Lower lobe of right lung (tissue), 2 donors: ENCODE results near the gene HMOX1. TPM values are rescaled to one million over a fixed set of nuclear protein-coding genes. Genes with fewer than 3 reads are reported as not detected.

Experiments used
- ATAC-seq, 2 donors: fragments of 200-7000 bp; cut with Tn5 transposase; one replicate each; pipeline ENCODE4 v1.9.1; 2020 to 2022; ENCODE audit warnings: mild to moderate bottlenecking in 2 of 2, moderate library complexity in 2 of 2
- DNase-seq: peaks from one replicate; pipeline ENCODE4 v3.0.0-alpha.2; 2020
- H3K27ac ChIP-seq: fragments of 200-600 bp; one replicate; pipeline ENCODE4 v1.8.0; 2022
- H3K27me3 ChIP-seq: fragments of 200-600 bp; one replicate; pipeline ENCODE4 v1.8.0; 2022; ENCODE audit warnings: low read depth
- H3K36me3 ChIP-seq: fragments of 200-600 bp; one replicate; pipeline ENCODE4 v1.8.0; 2022; ENCODE audit warnings: mild to moderate bottlenecking
- H3K4me1 ChIP-seq: fragments of 200-600 bp; one replicate; pipeline ENCODE4 v1.8.0; 2022
- H3K4me3 ChIP-seq: fragments of 200-600 bp; one replicate; pipeline ENCODE4 v1.8.0; 2022; ENCODE audit warnings: mild to moderate bottlenecking
- H3K9me3 ChIP-seq: fragments of 200-600 bp; one replicate; pipeline ENCODE4 v1.8.0; 2022
- intact Hi-C: fragments of 100-400 bp; cut with DNase I; formaldehyde crosslinking; loops from one replicate; pipeline ENCODE4 v1.11.0; 2022
- total RNA-seq: library from RNA; stranded (reverse); fragmentation: NEBNext Ultra II Directional; extraction: Animal tissue kit (Norgen Biotek cat#: 25700); gene quantifications from one replicate; pipeline ENCODE4 v1.2.1, GENCODE V29; 2021
- TF ChIP-seq, protein P1 (sequence below): fragments of 200-600 bp; IDR thresholded peaks from one replicate; pipeline ENCODE4 v1.8.0; 2022; ENCODE audit warnings: antibody characterized with exemption, mild to moderate bottlenecking
- donor health status: DM: no; HTN: yes; CAD: no; lungs with severe emphysema.

Gene HMOX1
- total RNA-seq, 1 donor from 2014 or later = 68.3 TPM

DNA sequence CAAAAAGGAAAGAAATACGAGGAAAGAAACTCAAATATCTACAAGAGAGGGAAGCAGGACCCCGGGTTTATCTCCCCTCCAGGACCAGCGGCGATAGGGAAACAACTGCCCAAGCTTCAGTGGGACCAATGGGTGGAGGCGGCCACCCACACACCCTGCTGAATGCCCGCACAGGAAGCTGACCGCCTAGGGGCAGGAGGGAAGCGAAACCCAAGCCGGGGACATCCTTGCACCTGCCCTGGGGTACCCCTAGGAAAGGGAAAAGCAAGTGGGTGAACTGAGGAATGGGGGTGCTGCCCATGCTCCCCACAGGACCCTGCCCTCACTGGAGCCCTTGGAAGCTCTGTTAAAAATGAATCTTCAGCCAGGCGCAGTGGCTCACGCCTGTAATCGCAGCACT is 27.6 kb upstream of the HMOX1 start:
- Histone ChIP-seq H3K36me3 (peaks cover 1% of the 10 kb centered on the region), H3K4me1 (peaks cover 35% of the 10 kb centered on the region), H3K9me3 (no peaks in the 10 kb centered on the region), H3K27ac (peak overlapping the region; percentile 69), H3K27me3 (no peaks in the 10 kb centered on the region), H3K4me3 (peak overlapping the region; percentile 21)
- ATAC-seq (peak in 1 of 2 donors; percentile 6), DNase-seq (peak; percentile 81)
- intact Hi-C loops = no loop called here
- TF ChIP-seq, protein P1, sequence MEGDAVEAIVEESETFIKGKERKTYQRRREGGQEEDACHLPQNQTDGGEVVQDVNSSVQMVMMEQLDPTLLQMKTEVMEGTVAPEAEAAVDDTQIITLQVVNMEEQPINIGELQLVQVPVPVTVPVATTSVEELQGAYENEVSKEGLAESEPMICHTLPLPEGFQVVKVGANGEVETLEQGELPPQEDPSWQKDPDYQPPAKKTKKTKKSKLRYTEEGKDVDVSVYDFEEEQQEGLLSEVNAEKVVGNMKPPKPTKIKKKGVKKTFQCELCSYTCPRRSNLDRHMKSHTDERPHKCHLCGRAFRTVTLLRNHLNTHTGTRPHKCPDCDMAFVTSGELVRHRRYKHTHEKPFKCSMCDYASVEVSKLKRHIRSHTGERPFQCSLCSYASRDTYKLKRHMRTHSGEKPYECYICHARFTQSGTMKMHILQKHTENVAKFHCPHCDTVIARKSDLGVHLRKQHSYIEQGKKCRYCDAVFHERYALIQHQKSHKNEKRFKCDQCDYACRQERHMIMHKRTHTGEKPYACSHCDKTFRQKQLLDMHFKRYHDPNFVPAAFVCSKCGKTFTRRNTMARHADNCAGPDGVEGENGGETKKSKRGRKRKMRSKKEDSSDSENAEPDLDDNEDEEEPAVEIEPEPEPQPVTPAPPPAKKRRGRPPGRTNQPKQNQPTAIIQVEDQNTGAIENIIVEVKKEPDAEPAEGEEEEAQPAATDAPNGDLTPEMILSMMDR = no peak

DNA sequence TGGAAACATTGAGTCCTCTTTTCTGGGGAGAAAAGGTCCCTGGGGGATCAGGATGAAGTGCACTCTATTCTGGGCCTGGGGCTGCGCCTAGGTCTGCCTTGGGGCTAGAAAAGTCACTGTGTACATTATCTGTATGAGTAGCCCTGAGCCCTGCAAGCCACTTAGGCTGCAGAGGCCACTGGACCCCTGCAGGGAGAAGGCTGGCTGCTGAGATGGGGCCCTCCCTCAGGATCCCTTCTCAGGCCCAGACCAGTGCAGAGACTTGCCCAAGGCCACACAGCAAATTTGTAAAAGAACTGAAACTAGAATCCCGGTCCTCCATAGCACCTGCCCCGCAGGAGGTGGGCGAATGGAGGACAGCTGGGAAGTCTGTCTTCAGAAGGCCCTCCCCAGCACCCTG is 26.8 kb upstream of the HMOX1 start:
- peaks cover 35% of the 10 kb centered on the region for H3K4me1 ChIP-seq
- no peaks in the 10 kb centered on the region for H3K36me3 ChIP-seq
- H3K27ac ChIP-seq = peak overlapping the region; percentile 69
- TF ChIP-seq, protein P1 = no peak
- ATAC-seq = no peak
- H3K27me3 ChIP-seq = no peaks in the 10 kb centered on the region
- no peak for DNase-seq
- intact Hi-C loops = no loop called here
- H3K4me3 ChIP-seq = no peak overlapping the region
- no peaks in the 10 kb centered on the region for H3K9me3 ChIP-seq

DNA sequence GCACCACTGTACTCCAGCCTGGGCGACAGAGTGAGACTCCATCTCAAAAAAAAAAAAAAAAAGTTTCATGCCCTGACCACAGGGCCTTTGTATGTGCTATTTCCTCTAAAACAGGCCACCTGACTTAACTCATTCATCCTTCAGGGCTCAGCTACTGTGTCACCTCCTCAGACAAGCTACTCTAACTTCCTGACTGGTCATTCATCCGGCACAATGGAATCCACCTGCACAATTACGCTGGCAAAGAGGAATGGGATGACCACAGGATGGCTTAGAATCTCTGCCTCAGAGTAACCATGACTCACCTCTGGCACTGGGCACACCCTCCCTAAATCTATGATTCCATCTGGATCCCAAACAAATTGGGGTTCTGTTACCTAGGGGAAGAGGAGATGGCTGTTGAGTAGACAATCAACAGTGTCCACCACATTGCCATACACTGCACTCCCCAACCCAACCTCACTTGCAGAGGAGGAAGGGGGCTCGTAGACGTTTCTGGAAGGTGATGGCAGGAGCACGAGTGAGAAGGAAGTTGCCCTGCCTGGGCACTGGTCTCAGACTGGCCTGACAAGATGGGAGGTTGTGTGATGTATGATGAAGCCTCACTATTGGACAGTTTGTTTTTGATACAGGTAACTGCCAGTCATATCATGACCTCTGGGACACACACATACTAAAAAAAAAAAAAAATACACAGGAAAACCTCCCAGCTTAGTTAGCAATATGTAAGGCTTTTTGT is 22.8 kb upstream of the HMOX1 start:
- no peak overlapping the region for H3K27ac ChIP-seq
- no peak overlapping the region for H3K4me3 ChIP-seq
- TF ChIP-seq, protein P1 = no peak
- intact Hi-C loops = no loop called here
- ATAC-seq (no peak), DNase-seq (no peak)
- no peaks in the 10 kb centered on the region for H3K9me3 ChIP-seq
- peaks cover 11% of the 10 kb centered on the region for H3K27me3 ChIP-seq
- H3K36me3 ChIP-seq = no peaks in the 10 kb centered on the region
- no peaks in the 10 kb centered on the region for H3K4me1 ChIP-seq

DNA sequence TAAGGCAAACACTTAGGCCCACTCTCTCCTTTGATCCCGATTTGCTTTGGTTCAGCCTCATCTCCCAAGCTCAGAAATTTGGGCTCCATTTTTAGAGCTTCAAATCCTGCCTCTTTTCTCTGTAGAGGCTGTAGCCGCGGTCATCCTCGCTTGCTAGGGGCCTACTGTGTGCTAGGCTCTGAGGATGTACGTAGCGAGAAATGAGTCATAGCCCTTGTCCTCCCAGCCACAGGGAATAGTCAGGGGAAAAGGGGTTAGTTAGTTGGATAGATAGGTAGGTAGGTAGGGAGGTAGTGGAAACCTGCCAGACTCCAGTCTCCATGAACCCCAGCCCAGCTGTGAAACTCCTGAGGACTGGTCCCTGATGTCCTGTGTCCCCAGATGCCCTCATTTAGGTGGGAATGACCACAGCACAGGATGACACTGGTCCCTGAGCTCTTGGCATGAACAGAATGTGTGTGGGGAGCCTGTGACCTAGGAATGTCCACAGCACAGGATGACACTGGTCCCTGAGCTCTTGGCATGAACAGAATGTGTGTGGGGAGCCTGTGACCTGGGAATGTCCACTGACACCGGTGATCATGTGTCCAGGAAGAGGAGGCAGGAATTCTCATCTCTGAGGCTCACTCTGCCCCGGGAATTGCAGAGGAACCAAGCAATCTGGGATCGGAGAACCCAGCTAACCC is 21.4 kb upstream of the HMOX1 start:
- Histone ChIP-seq H3K4me3 (no peak overlapping the region), H3K36me3 (no peaks in the 10 kb centered on the region), H3K27me3 (peaks cover 11% of the 10 kb centered on the region), H3K4me1 (peaks cover 9% of the 10 kb centered on the region), H3K9me3 (no peaks in the 10 kb centered on the region), H3K27ac (no peak overlapping the region)
- DNase-seq = no peak
- TF ChIP-seq, protein P1 = no peak
- no peak for ATAC-seq
- intact Hi-C loops = no loop called here

DNA sequence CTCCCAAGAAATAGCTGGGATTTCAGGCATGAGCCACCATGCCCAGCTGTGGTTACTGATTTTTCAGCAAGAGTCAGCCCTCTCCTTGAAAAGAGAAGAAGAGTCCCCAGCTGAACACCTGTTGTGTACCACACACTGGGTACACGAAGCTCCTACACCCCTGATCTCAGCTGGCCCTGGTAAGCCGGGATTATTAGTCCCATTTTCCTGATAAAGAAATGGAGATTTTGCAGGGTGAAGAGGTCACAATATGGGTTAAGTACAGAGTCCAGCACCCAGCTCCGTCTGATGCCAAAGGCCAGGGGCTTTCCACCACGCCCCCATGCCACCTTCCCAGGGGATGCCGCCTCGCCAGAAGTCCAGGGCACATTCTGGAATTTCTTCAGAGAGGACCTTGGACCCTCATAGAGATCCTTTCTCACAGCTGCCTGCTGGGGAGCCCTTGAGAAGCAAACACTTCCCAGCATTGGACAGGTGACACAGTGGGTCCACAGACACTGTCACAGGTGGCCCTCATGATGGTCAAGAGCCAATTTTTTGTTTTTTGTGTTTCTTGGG is 19.8 kb upstream of the HMOX1 start:
- ATAC-seq (no peak), DNase-seq (no peak)
- peaks cover 11% of the 10 kb centered on the region for H3K27me3 ChIP-seq
- TF ChIP-seq, protein P1 = no peak
- no peak overlapping the region for H3K4me3 ChIP-seq
- H3K4me1 ChIP-seq = peaks cover 22% of the 10 kb centered on the region
- no peaks in the 10 kb centered on the region for H3K9me3 ChIP-seq
- no peak overlapping the region for H3K27ac ChIP-seq
- H3K36me3 ChIP-seq = no peaks in the 10 kb centered on the region
- intact Hi-C loops = no loop called here
